HEK293 (cell line): ENCODE results near the gene KDELR1.

Experiments
- CTCF ChIA-PET: fragments of 350-600 bp; formaldehyde crosslinking; extraction: SDS; loops from one replicate; lab custom pipeline; 2021; ENCODE audit warnings: antibody characterized with exemption; lab: Yijun Ruan, JAX
- POLR2A ChIA-PET: fragments of 300-600 bp; formaldehyde crosslinking; extraction: SDS; loops from one replicate; lab custom pipeline; 2020; ENCODE audit warnings: antibody characterized with exemption, inconsistent platforms; lab: Yijun Ruan, JAX
- H3K27ac ChIP-seq: fragments of 200-500 bp; sonication (Bioruptor generic); 2 replicates; pipeline ENCODE4 v1.5.1; 2014; ENCODE audit warnings: low read depth, low read length, control low read depth, inconsistent platforms; ENCODE audit errors: extremely low read depth
- H3K36me3 ChIP-seq, 2 experiments: fragments of 200-500 bp in 1 of 2; sonication (Bioruptor generic) in 1 of 2; 1 replicate in 1 of 2; 2 replicates in 1 of 2; pipeline ENCODE4 v1.5.1; 2014 to 2017; ENCODE audit warnings: inconsistent platforms in 2 of 2, low read length in 2 of 2; ENCODE audit not compliant: control insufficient read depth in 2 of 2, insufficient read depth in 1 of 2
- H3K4me1 ChIP-seq: fragments of 200-500 bp; sonication (Bioruptor generic); 2 replicates; pipeline ENCODE4 v1.5.1; 2014; ENCODE audit warnings: mild to moderate bottlenecking, low read length, inconsistent platforms; ENCODE audit not compliant: control insufficient read depth, insufficient read depth
- H3K4me3 ChIP-seq: 2 replicates; pipeline ENCODE4 v1.5.1; 2011; ENCODE audit warnings: low read depth, mild to moderate bottlenecking, control low read depth, low read length, moderate library complexity
- H3K9me3 ChIP-seq: fragments of 200-500 bp; sonication (Bioruptor generic); 2 replicates; pipeline ENCODE4 v1.5.1; 2014; ENCODE audit warnings: low read depth, low read length, inconsistent platforms; ENCODE audit not compliant: control insufficient read depth, insufficient read depth
- KLF1 ChIP-seq: fragments of 450-650 bp; formaldehyde crosslinking; IDR thresholded peaks from 2 replicates; pipeline ENCODE4 v1.5.1; 2016; ENCODE audit warnings: missing biosample characterization, missing genetic modification characterization
- PRDM1 ChIP-seq: fragments of 450-650 bp; formaldehyde crosslinking; IDR thresholded peaks from 2 replicates; pipeline ENCODE4; 2016; ENCODE audit warnings: missing biosample characterization, missing genetic modification characterization
- SP7 ChIP-seq: fragments of 450-650 bp; formaldehyde crosslinking; IDR thresholded peaks from 2 replicates; pipeline ENCODE4 v1.5.1; 2016; ENCODE audit warnings: missing biosample characterization, missing genetic modification characterization
- YY1 ChIP-seq: fragments of 450-650 bp; formaldehyde crosslinking; IDR thresholded peaks from 2 replicates; pipeline ENCODE4 v1.5.1; 2018; ENCODE audit warnings: missing biosample characterization, missing genetic modification characterization
- ZBTB11 ChIP-seq: fragments of 450-650 bp; formaldehyde crosslinking; conservative IDR thresholded peaks from 2 replicates; pipeline ENCODE4 v1.5.1; 2016; ENCODE audit warnings: low read depth, missing biosample characterization, missing genetic modification characterization
- ZNF132 ChIP-seq: fragments of 450-650 bp; formaldehyde crosslinking; IDR thresholded peaks from 2 replicates; pipeline ENCODE4 v1.5.1; 2017; ENCODE audit warnings: missing biosample characterization, missing genetic modification characterization, borderline replicate concordance
- ZNF423 ChIP-seq: fragments of 450-650 bp; formaldehyde crosslinking; IDR thresholded peaks from 2 replicates; pipeline ENCODE4 v1.5.1; 2016; ENCODE audit warnings: missing biosample characterization, missing genetic modification characterization
- ZNF48 ChIP-seq: fragments of 450-650 bp; formaldehyde crosslinking; IDR thresholded peaks from 2 replicates; pipeline ENCODE4 v1.5.1; 2016; ENCODE audit warnings: missing biosample characterization, missing genetic modification characterization
- ZNF571 ChIP-seq: fragments of 450-650 bp; formaldehyde crosslinking; IDR thresholded peaks from 2 replicates; pipeline ENCODE4 v1.5.0; 2017; ENCODE audit warnings: missing biosample characterization, missing genetic modification characterization
- ZNF600 ChIP-seq: fragments of 450-650 bp; formaldehyde crosslinking; IDR thresholded peaks from 2 replicates; pipeline ENCODE4 v1.5.1; 2016; ENCODE audit warnings: missing biosample characterization, missing genetic modification characterization
- ZNF623 ChIP-seq: fragments of 450-650 bp; formaldehyde crosslinking; IDR thresholded peaks from 2 replicates; pipeline ENCODE4 v1.5.1; 2016; ENCODE audit warnings: missing biosample characterization, missing genetic modification characterization
- ZNF664 ChIP-seq: fragments of 450-650 bp; formaldehyde crosslinking; IDR thresholded peaks from 2 replicates; pipeline ENCODE4 v1.5.1; 2016; ENCODE audit warnings: missing biosample characterization, missing genetic modification characterization
- ZNF670 ChIP-seq: fragments of 450-650 bp; formaldehyde crosslinking; IDR thresholded peaks from 2 replicates; pipeline ENCODE4 v1.5.1; 2016; ENCODE audit warnings: missing biosample characterization, missing genetic modification characterization, low read depth
- ZNF747 ChIP-seq: fragments of 450-650 bp; formaldehyde crosslinking; IDR thresholded peaks from 2 replicates; pipeline ENCODE4 v1.5.1; 2016; ENCODE audit warnings: missing biosample characterization, missing genetic modification characterization
- TF ChIP-seq, protein P1 (sequence below): fragments of 450-650 bp; formaldehyde crosslinking; IDR thresholded peaks from 2 replicates; pipeline ENCODE4 v1.5.1; 2016; ENCODE audit warnings: missing biosample characterization, missing genetic modification characterization, low read depth
- TF ChIP-seq, protein P2 (sequence below): fragments of 450-650 bp; formaldehyde crosslinking; IDR thresholded peaks from 2 replicates; pipeline ENCODE4 v1.5.1; 2016; ENCODE audit warnings: missing biosample characterization, missing genetic modification characterization
- TF ChIP-seq, protein P3 (sequence below): fragments of 450-650 bp; formaldehyde crosslinking; IDR thresholded peaks from 2 replicates; pipeline ENCODE4 v1.5.0; 2017; ENCODE audit warnings: missing biosample characterization, missing genetic modification characterization, borderline replicate concordance

KDELR1 gene

DNA sequence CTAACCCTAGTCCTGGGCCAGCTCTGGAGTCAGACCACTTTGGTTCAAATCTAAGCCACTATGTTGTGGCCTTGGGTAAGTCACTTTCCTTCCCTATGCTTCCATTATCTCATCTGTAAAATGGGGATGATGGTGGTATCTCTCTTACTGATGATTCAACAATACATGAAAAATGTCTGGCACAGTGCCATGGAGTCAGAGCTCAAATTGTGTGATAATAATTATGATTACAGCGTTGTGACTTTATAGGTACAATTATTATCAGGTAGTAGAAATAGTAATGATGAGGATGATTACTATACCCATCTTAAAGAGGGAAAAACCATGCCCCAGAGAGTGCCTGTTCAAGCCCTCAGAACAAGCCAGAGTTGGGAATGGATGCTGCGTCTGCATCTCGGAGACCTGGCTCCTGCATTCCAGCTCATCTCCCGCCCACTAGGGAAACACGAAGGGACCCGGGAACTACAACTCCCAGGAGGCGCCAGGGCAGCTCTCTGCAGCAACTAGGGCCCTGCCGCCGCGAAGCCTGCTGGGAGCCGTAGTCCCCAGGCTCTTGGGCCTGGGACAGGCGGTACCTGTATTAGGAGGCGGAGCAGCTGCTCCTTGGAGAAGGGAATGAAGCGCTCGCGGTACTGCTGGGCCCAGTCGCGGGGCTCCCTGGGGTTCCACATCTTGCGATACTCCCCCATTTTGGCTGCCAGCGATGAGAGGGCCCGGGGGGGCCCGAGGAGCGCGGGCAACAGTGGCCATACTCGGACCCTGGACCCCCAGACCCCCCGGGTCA, 28.4 kb downstream of the KDELR1 start (continued):
- TF ChIP-seq ZNF600, result peak; percentile 33; the same call in 1 of the 2 replicates
- TF ChIP-seq ZNF48 (tag by site-specific recombination), result no peak

GRCh38 chr19:48361912-48362311, 29.4 kb downstream of the KDELR1 start:
- H3K36me3 ChIP-seq, result peaks cover 3 to 7% of the 10 kb centered on the region in 2 experiments; a peak in 2 of 3 replicates
- no peak overlapping the region for H3K4me3 ChIP-seq
- peaks cover 4% of the 10 kb centered on the region; the same call in 1 of the 2 replicates for H3K4me1 ChIP-seq
- TF ChIP-seq ZNF571 (tag by site-specific recombination), result no peak
- TF ChIP-seq, protein P1, sequence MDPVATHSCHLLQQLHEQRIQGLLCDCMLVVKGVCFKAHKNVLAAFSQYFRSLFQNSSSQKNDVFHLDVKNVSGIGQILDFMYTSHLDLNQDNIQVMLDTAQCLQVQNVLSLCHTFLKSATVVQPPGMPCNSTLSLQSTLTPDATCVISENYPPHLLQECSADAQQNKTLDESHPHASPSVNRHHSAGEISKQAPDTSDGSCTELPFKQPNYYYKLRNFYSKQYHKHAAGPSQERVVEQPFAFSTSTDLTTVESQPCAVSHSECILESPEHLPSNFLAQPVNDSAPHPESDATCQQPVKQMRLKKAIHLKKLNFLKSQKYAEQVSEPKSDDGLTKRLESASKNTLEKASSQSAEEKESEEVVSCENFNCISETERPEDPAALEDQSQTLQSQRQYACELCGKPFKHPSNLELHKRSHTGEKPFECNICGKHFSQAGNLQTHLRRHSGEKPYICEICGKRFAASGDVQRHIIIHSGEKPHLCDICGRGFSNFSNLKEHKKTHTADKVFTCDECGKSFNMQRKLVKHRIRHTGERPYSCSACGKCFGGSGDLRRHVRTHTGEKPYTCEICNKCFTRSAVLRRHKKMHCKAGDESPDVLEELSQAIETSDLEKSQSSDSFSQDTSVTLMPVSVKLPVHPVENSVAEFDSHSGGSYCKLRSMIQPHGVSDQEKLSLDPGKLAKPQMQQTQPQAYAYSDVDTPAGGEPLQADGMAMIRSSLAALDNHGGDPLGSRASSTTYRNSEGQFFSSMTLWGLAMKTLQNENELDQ, result no peak
- no peak for TF ChIP-seq SP7
- TF ChIP-seq, protein P2, sequence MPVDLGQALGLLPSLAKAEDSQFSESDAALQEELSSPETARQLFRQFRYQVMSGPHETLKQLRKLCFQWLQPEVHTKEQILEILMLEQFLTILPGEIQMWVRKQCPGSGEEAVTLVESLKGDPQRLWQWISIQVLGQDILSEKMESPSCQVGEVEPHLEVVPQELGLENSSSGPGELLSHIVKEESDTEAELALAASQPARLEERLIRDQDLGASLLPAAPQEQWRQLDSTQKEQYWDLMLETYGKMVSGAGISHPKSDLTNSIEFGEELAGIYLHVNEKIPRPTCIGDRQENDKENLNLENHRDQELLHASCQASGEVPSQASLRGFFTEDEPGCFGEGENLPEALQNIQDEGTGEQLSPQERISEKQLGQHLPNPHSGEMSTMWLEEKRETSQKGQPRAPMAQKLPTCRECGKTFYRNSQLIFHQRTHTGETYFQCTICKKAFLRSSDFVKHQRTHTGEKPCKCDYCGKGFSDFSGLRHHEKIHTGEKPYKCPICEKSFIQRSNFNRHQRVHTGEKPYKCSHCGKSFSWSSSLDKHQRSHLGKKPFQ (tag by site-specific recombination), result no peak
- no peak for TF ChIP-seq YY1 (tag by site-specific recombination)
- TF ChIP-seq ZNF670 (tag by site-specific recombination), result no peak
- no peak for TF ChIP-seq ZNF423 (tag by site-specific recombination)
- no peak for TF ChIP-seq ZNF132 (tag by site-specific recombination)
- TF ChIP-seq ZNF664 (tag by site-specific recombination), result peak; percentile 74
- ChIA-PET POLR2A (interaction anchor here (2.5 kb wide), 1 partner anchor 40 kb away, joined by 19 read pairs; a partner anchor contains a TSS), CTCF (interaction anchor here (1.0 to 2.9 kb wide), 4 partner anchors 11 to 223 kb away, joined by 3 to 18 read pairs (median 7); no protein-coding TSS in a partner anchor)
- no peak overlapping the region for H3K27ac ChIP-seq
- H3K9me3 ChIP-seq, result no peaks in the 10 kb centered on the region

DNA sequence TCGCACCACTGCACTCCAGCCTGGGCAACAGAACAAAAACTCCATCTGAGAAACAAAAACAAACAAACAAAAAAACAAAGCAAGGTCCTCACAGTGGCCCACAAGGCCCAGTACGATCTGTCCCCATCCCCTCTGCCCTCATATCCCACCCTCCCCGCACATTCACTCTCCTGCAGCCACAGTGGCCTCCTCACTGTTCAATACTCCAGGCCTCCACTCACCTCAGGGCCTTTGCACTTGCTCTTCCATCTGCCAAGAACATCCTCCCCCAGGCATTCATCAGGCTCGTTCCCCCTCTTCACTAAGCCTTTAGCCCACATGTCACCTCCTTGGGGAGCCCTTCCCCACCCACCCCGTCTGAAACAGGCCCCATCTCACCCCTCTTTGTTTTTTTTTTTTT, 32.2 kb downstream of the KDELR1 start:
- TF ChIP-seq, protein P1, result no peak
- no peak for TF ChIP-seq KLF1
- TF ChIP-seq ZBTB11 (tag by site-specific recombination), result no peak
- TF ChIP-seq ZNF747 (tag by site-specific recombination), result no peak
- TF ChIP-seq, protein P3, sequence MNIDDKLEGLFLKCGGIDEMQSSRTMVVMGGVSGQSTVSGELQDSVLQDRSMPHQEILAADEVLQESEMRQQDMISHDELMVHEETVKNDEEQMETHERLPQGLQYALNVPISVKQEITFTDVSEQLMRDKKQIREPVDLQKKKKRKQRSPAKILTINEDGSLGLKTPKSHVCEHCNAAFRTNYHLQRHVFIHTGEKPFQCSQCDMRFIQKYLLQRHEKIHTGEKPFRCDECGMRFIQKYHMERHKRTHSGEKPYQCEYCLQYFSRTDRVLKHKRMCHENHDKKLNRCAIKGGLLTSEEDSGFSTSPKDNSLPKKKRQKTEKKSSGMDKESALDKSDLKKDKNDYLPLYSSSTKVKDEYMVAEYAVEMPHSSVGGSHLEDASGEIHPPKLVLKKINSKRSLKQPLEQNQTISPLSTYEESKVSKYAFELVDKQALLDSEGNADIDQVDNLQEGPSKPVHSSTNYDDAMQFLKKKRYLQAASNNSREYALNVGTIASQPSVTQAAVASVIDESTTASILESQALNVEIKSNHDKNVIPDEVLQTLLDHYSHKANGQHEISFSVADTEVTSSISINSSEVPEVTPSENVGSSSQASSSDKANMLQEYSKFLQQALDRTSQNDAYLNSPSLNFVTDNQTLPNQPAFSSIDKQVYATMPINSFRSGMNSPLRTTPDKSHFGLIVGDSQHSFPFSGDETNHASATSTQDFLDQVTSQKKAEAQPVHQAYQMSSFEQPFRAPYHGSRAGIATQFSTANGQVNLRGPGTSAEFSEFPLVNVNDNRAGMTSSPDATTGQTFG, result no peak
- TF ChIP-seq PRDM1, result no peak
- TF ChIP-seq ZNF623 (tag by site-specific recombination), result peak; percentile 97
- Histone ChIP-seq H3K4me1 (no peaks in the 10 kb centered on the region), H3K4me3 (no peak overlapping the region), H3K27ac (no peak overlapping the region), H3K36me3 (peaks cover 3 to 7% of the 10 kb centered on the region in 2 experiments; a peak in 2 of 3 replicates), H3K9me3 (no peaks in the 10 kb centered on the region)
- ChIA-PET POLR2A (interaction anchor here (1.4 kb wide), 1 partner anchor 26 kb away, joined by 3 read pairs; no protein-coding TSS in a partner anchor), CTCF (interaction anchor here (1.2 kb wide), 1 partner anchor 11 kb away, joined by 5 read pairs; no protein-coding TSS in a partner anchor)
